HepG2 (cell line): Measurements from ENCODE around the gene IP6K1. TPM values are rescaled to one million over a fixed set of nuclear protein-coding genes. Genes with fewer than 3 reads are reported as not detected.

Experiments used
- ATAC-seq: fragments of 200-7000 bp; cut with Tn5 transposase; 3 replicates; pipeline ENCODE4 v1.9.1; 2020; ENCODE audit warnings: mild to moderate bottlenecking, moderate library complexity
- BruUV-seq: library from RNA; stranded (reverse); fragments of 400-500 nt; replicated peaks from 2 replicates; lab custom pipeline; 2021; lab: Mats Ljungman, UMichigan
- CTCF ChIA-PET: fragments of 300-600 bp; formaldehyde crosslinking; extraction: SDS; loops from one replicate; lab custom pipeline; 2021; ENCODE audit warnings: low total read pairs, inconsistent platforms, low intra/inter-chr PET ratio; lab: Yijun Ruan, JAX
- POLR2A ChIA-PET: fragments of 350-600 bp; sonication (Branson Sonifier 250); formaldehyde crosslinking; loops from one replicate; lab custom pipeline; 2020; ENCODE audit warnings: antibody characterized with exemption, inconsistent platforms; lab: Yijun Ruan, JAX
- DNase-seq: peaks from one replicate; pipeline ENCODE4 v3.0.0-alpha.2; 2015; ENCODE audit warnings: low spot score
- FAIRE-seq: peaks from 3 replicates; lab custom pipeline; 2011; peaks lifted over from hg19 to GRCh38; lab: Jason Lieb, UNC
- H2AFZ ChIP-seq: one replicate; pipeline ENCODE4 v1.6.1; 2011; ENCODE audit warnings: low read length, inconsistent platforms
- H3K27ac ChIP-seq: fragments of 300-600 bp; 3 replicates; pipeline ENCODE4 v1.8.0; 2011; ENCODE audit warnings: mixed run types, mild to moderate bottlenecking, mixed read lengths, low read length, inconsistent platforms; ENCODE audit not compliant: insufficient read depth; ENCODE audit errors: extremely low read length
- H3K27me3 ChIP-seq, 2 experiments: fragments of 200-600 bp in 1 of 2; 2 replicates in 1 of 2; 3 replicates in 1 of 2; pipeline versions ENCODE4 v1.6.0 to v1.8.0; 2011; ENCODE audit warnings: low read length in 2 of 2, mild to moderate bottlenecking in 2 of 2, moderate library complexity in 2 of 2, inconsistent platforms in 1 of 2; ENCODE audit not compliant: insufficient read depth in 2 of 2, control insufficient read depth in 1 of 2
- H3K36me3 ChIP-seq, 2 experiments: fragments of 200-600 bp in 1 of 2; replicated peaks in 1 of 2; 2 replicates in 1 of 2; 3 replicates in 1 of 2; pipeline versions ENCODE4 v1.5.1 to v1.8.0; 2011; ENCODE audit warnings: low read length in 2 of 2, inconsistent platforms in 1 of 2; ENCODE audit not compliant: insufficient read depth in 2 of 2, control insufficient read depth in 1 of 2
- H3K4me1 ChIP-seq: 2 replicates; pipeline ENCODE4 v1.5.1; 2012; ENCODE audit warnings: low read length, inconsistent platforms; ENCODE audit not compliant: insufficient read depth
- H3K4me2 ChIP-seq: 2 replicates; pipeline ENCODE4 v1.6.0; 2011; ENCODE audit warnings: low read depth, low read length, inconsistent platforms
- H3K4me3 ChIP-seq, 3 experiments: fragments of 200-600 bp in 1 of 3; sonication (generic), shearing (Covaris generic) in 1 of 3; replicated peaks in 1 of 3; 2 replicates each; pipeline ENCODE4 v1.5.1; 2011 to 2016; ENCODE audit warnings: low read length in 3 of 3, inconsistent platforms in 2 of 3, low read depth in 2 of 3, mild to moderate bottlenecking in 2 of 3, control low read depth in 1 of 3, mixed read lengths in 1 of 3; ENCODE audit not compliant: insufficient read depth in 1 of 3
- H3K79me2 ChIP-seq: one replicate; pipeline ENCODE4 v1.6.1; 2011; ENCODE audit warnings: low read length, inconsistent platforms; ENCODE audit not compliant: insufficient read depth
- H3K9ac ChIP-seq: 2 replicates; pipeline ENCODE4 v1.6.0; 2011; ENCODE audit warnings: mild to moderate bottlenecking, low read depth, low read length, inconsistent platforms; ENCODE audit not compliant: insufficient read depth
- H3K9me3 ChIP-seq: 2 replicates; pipeline ENCODE4 v1.5.1; 2012; ENCODE audit warnings: mild to moderate bottlenecking, low read length
- H4K20me1 ChIP-seq: 2 replicates; pipeline ENCODE4 v1.6.0; 2011; ENCODE audit warnings: inconsistent platforms, mild to moderate bottlenecking, low read length, moderate library complexity; ENCODE audit not compliant: insufficient read depth
- ARHGAP35 ChIP-seq: sonication (generic); formaldehyde crosslinking; IDR thresholded peaks from 2 replicates; pipeline ENCODE4 v1.9.0; 2022; ENCODE audit warnings: mild to moderate bottlenecking, inconsistent platforms, moderate library complexity, missing genetic modification reagents, borderline replicate concordance
- ARID2 ChIP-seq: sonication (generic); formaldehyde crosslinking; IDR thresholded peaks from 2 replicates; pipeline ENCODE4 v1.8.1; 2022; ENCODE audit warnings: mild to moderate bottlenecking, missing genetic modification reagents, borderline replicate concordance
- DMAP1 ChIP-seq: IDR thresholded peaks from 2 replicates; pipeline ENCODE4 v1.6.1; 2016
- EZH2 ChIP-seq: conservative IDR thresholded peaks from 2 replicates; pipeline ENCODE4 v1.6.1; 2012; ENCODE audit warnings: mild to moderate bottlenecking, low read depth, low read length, moderate library complexity
- MXI1 ChIP-seq: IDR thresholded peaks from 3 replicates; pipeline ENCODE4 v1.6.1; 2012; ENCODE audit warnings: low read depth, low read length, inconsistent platforms, borderline replicate concordance
- NBN ChIP-seq: fragments of 450-650 bp; conservative IDR thresholded peaks from 2 replicates; pipeline ENCODE4 v1.6.1; 2017
- NFIC ChIP-seq: IDR thresholded peaks from 2 replicates; pipeline ENCODE4 v1.6.1; 2012; ENCODE audit warnings: mild to moderate bottlenecking, low read length, inconsistent platforms
- NFYC ChIP-seq: IDR thresholded peaks from 2 replicates; pipeline ENCODE4 v1.6.1; 2016; ENCODE audit warnings: missing genetic modification reagents, missing compliant biosample characterization
- PRDM15 ChIP-seq: sonication (generic); formaldehyde crosslinking; IDR thresholded peaks from 2 replicates; pipeline ENCODE4 v1.4.0; 2020; ENCODE audit warnings: missing genetic modification reagents
- RNF2 ChIP-seq: fragments of 450-650 bp; conservative IDR thresholded peaks from 2 replicates; pipeline ENCODE4 v1.6.1; 2016; ENCODE audit warnings: low read depth
- RXRB ChIP-seq: IDR thresholded peaks from 2 replicates; pipeline ENCODE4 v1.6.1; 2016; ENCODE audit warnings: borderline replicate concordance, missing genetic modification reagents, missing compliant biosample characterization
- THRA ChIP-seq: sonication (generic); formaldehyde crosslinking; IDR thresholded peaks from 2 replicates; pipeline ENCODE4 v1.4.0; 2020; ENCODE audit warnings: missing genetic modification reagents, borderline replicate concordance
- ZNF839 ChIP-seq: sonication (generic); formaldehyde crosslinking; IDR thresholded peaks from 2 replicates; pipeline ENCODE4 v1.4.0; 2020; ENCODE audit warnings: missing genetic modification reagents, mild to moderate bottlenecking, borderline replicate concordance
- ZNF878 ChIP-seq: sonication (generic); formaldehyde crosslinking; IDR thresholded peaks from 2 replicates; pipeline ENCODE4 v1.8.1; 2023; ENCODE audit warnings: mild to moderate bottlenecking, missing genetic modification reagents, moderate library complexity
- ZSCAN21 ChIP-seq: sonication (generic); formaldehyde crosslinking; IDR thresholded peaks from 2 replicates; pipeline ENCODE4 v1.8.0; 2022; ENCODE audit warnings: mild to moderate bottlenecking, missing genetic modification reagents, moderate library complexity, borderline replicate concordance
- WGBS: methylation state at CpG from one replicate; pipeline ENCODE4 v1.1.6; 2017; ENCODE audit warnings: low lambda C conversion rate; 5-methylcytosine and 5-hydroxymethylcytosine counted together
- in situ Hi-C: cut with HindIII; loops from 2 replicates; pipeline ENCODE4 v1.10.0; 2017; ENCODE audit warnings: low pct_unique_long_range_greater_than_20kb; ENCODE audit not compliant: extremely low pct_ligation_motif_present
- intact Hi-C: fragments of 100-400 bp; cut with micrococcal nuclease; formaldehyde crosslinking; loops from one replicate; pipeline ENCODE4 v1.10.0; 2022; ENCODE audit not compliant: unreplicated experiment
- polyA plus RNA-seq, 8 experiments: library from polyadenylated mRNA; depleted of rRNA in 3 of 8; stranded (reverse) in 7 of 8; unstranded in 1 of 8; fragments of >200 nt; fragmentation: Illumina TruSeq in 4 of 8; extraction: Trizol in 4 of 8; gene quantifications; 2 replicates each; pipeline versions ENCODE4 v1.2.1 to v1.2.3, GENCODE V29; 2011 to 2016; ENCODE audit warnings: low read depth in 4 of 8, missing spikeins in 1 of 8, mixed read lengths in 1 of 8; ENCODE audit not compliant: insufficient read depth in 1 of 8
- total RNA-seq, 5 experiments: library from RNA; depleted of rRNA; stranded (reverse); fragments of >200 nt; fragmentation: Illumina TruSeq; extraction: Trizol; gene quantifications; 2 replicates each; pipeline ENCODE4 v1.2.3, GENCODE V29; 2016; ENCODE audit warnings: low read depth in 1 of 5

The IP6K1 gene
- total and polyA plus RNA-seq, 2 of the 13 experiments (the other 11 are each of a cell fraction or from before 2014, with no cell fraction given), result 17.7 to 29.7 TPM

- intact Hi-C loops, result no loop called here
- Histone ChIP-seq H4K20me1 (no peaks in the 10 kb centered on the region), H3K4me3 (no peak overlapping the region), H2AFZ (no peak overlapping the region), H3K9me3 (no peaks in the 10 kb centered on the region), H3K79me2 (no peaks in the 10 kb centered on the region), H3K36me3 (no peaks in the 10 kb centered on the region), H3K4me1 (peaks cover 44% of the 10 kb centered on the region), H3K4me2 (peak overlapping the region; percentile 0; the same call in 1 of the 2 replicates), H3K27me3 (peaks cover 0 to 1% of the 10 kb centered on the region in 2 experiments; a peak in 1 of 5 replicates), H3K27ac (no peak overlapping the region), H3K9ac (no peak overlapping the region)
- ChIA-PET CTCF (no interaction called here), POLR2A (no interaction called here)
- BruUV-seq, result no TSS peak
- ATAC-seq (peak; percentile 13), DNase-seq (no peak), FAIRE-seq (no peak)
- in situ Hi-C loops, result no loop called here
- 67% methylated on average over 1 of the region's 4 CpGs for WGBS
- TF ChIP-seq MXI1 (no peak), EZH2 (no peak), ARID2 (CRISPR knock-in tag) (no peak)
Measured at GRCh38 chr3:49794431-49794830, 8.1 kb upstream of the IP6K1 start.

GRCh38 chr3:49793486-49794085, 7.2 kb upstream of the IP6K1 start:
- peaks cover 38% of the 10 kb centered on the region for H3K4me1 ChIP-seq
- POLR2A ChIA-PET, result no interaction called here
- H3K27ac ChIP-seq, result no peak overlapping the region
- no peaks in the 10 kb centered on the region for H3K9me3 ChIP-seq
- no peak for DNase-seq
- no peaks in the 10 kb centered on the region for H4K20me1 ChIP-seq
- BruUV-seq, result no TSS peak
- WGBS, result 74% methylated on average over 8 of the region's 13 CpGs
- no peak overlapping the region for H3K4me2 ChIP-seq
- no peak overlapping the region for H2AFZ ChIP-seq
- no peaks in the 10 kb centered on the region for H3K36me3 ChIP-seq
- no peak for FAIRE-seq
- H3K79me2 ChIP-seq, result no peaks in the 10 kb centered on the region
- peaks cover 0 to 1% of the 10 kb centered on the region in 2 experiments; a peak in 1 of 5 replicates for H3K27me3 ChIP-seq
- in situ Hi-C loops (no loop called here), intact Hi-C loops (no loop called here)
- CTCF ChIA-PET, result no interaction called here
- no peak overlapping the region for H3K9ac ChIP-seq
- H3K4me3 ChIP-seq, result no peak overlapping the region
- ATAC-seq, result no peak
- no peak for TF ChIP-seq ZNF839 (CRISPR knock-in tag)
- no peak for TF ChIP-seq ZSCAN21 (CRISPR knock-in tag)
- TF ChIP-seq NFIC, result no peak
- peak; percentile 77; the same call in 1 of the 2 replicates for TF ChIP-seq THRA (CRISPR knock-in tag)
- TF ChIP-seq PRDM15 (CRISPR knock-in tag), result no peak
- TF ChIP-seq DMAP1 (CRISPR knock-in tag), result no peak
- no peak for TF ChIP-seq ZNF878 (CRISPR knock-in tag)
- TF ChIP-seq RXRB (CRISPR knock-in tag), result peak; percentile 24; the same call in 1 of the 2 replicates
- no peak for TF ChIP-seq NFYC
- no peak for TF ChIP-seq RNF2
- TF ChIP-seq NBN, result no peak
- no peak for TF ChIP-seq ARHGAP35 (CRISPR knock-in tag)
